WTC11 (cell line): ENCODE results near the gene USP4. TPM values are rescaled to one million over a fixed set of nuclear protein-coding genes. Genes with fewer than 3 reads are reported as not detected.

Experiments
- ATAC-seq: fragments of 200-7000 bp; cut with Tn5 transposase; 2 replicates; pipeline ENCODE4 v1.10.0; 2021; ENCODE audit warnings: mild to moderate bottlenecking, moderate library complexity
- CTCF ChIA-PET: fragments of 300-600 bp; sonication (Branson Sonifier 250); formaldehyde crosslinking; loops from one replicate; lab custom pipeline; 2021; ENCODE audit warnings: antibody characterized with exemption; lab: Charles Lee
- POLR2A ChIA-PET: fragments of 350-600 bp; sonication (Branson Sonifier 250); formaldehyde crosslinking; loops from one replicate; lab custom pipeline; 2021; ENCODE audit warnings: antibody characterized with exemption; lab: Charles Lee
- DNase-seq: peaks from one replicate; pipeline ENCODE4 v3.0.0; 2021; ENCODE audit warnings: low spot score
- H3K27ac Mint-ChIP-seq: 2 replicates; pipeline ENCODE4 v1.8.0; 2021; ENCODE audit warnings: mixed read lengths
- H3K27me3 Mint-ChIP-seq: 2 replicates; pipeline ENCODE4 v1.8.0; 2021; ENCODE audit warnings: low read depth, mild to moderate bottlenecking, moderate library complexity, mixed read lengths
- H3K36me3 Mint-ChIP-seq: 2 replicates; pipeline ENCODE4 v1.8.0; 2021; ENCODE audit warnings: mixed read lengths
- H3K4me1 Mint-ChIP-seq: 2 replicates; pipeline ENCODE4 v1.8.0; 2022; ENCODE audit warnings: mixed read lengths
- H3K4me3 Mint-ChIP-seq: 2 replicates; pipeline ENCODE4 v1.8.0; 2021; ENCODE audit warnings: mild to moderate bottlenecking, moderate library complexity, mixed read lengths
- H3K9me3 Mint-ChIP-seq: 2 replicates; pipeline ENCODE4 v1.8.0; 2021; ENCODE audit warnings: mixed read lengths
- ATF1 ChIP-seq: sonication (generic); formaldehyde crosslinking; IDR thresholded peaks from 2 replicates; pipeline ENCODE4 v1.8.1; 2023; ENCODE audit warnings: mild to moderate bottlenecking, moderate library complexity, missing genetic modification reagents
- FOXP1 ChIP-seq: sonication (generic); formaldehyde crosslinking; IDR thresholded peaks from 2 replicates; pipeline ENCODE4 v1.8.0; 2022; ENCODE audit warnings: missing genetic modification reagents, mild to moderate bottlenecking, moderate library complexity, borderline replicate concordance
- JAZF1 ChIP-seq: fragments of 250-450 bp; sonication (Bioruptor Pico); IDR thresholded peaks from 2 replicates; pipeline ENCODE4 v1.9.0; 2021; ENCODE audit warnings: moderate library complexity, mild to moderate bottlenecking, inconsistent platforms
- NFE2L1 ChIP-seq: sonication (generic); formaldehyde crosslinking; IDR thresholded peaks from 2 replicates; pipeline ENCODE4 v1.8.1; 2023; ENCODE audit warnings: missing genetic modification reagents
- NR2C2 ChIP-seq: sonication (generic); formaldehyde crosslinking; IDR thresholded peaks from 2 replicates; pipeline ENCODE4 v1.8.0; 2022; ENCODE audit warnings: mild to moderate bottlenecking, missing genetic modification reagents
- PRRX2 ChIP-seq: fragments of 250-450 bp; sonication (Bioruptor Pico); IDR thresholded peaks from 2 replicates; pipeline ENCODE4 v1.8.0; 2021; ENCODE audit warnings: mild to moderate bottlenecking
- SOX15 ChIP-seq: fragments of 250-450 bp; sonication (Bioruptor Pico); IDR thresholded peaks from 2 replicates; pipeline ENCODE4 v1.9.0; 2021; ENCODE audit warnings: mild to moderate bottlenecking
- total RNA-seq: library from RNA; stranded (reverse); gene quantifications from 3 replicates; pipeline ENCODE4 v1.2.3, GENCODE V29; 2021
- TF ChIP-seq, protein P1 (sequence below): fragments of 250-450 bp; sonication (Bioruptor Pico); IDR thresholded peaks from 2 replicates; pipeline ENCODE4 v1.9.0; 2021; ENCODE audit warnings: mild to moderate bottlenecking, borderline replicate concordance
- TF ChIP-seq, protein P2 (sequence below): sonication (generic); formaldehyde crosslinking; IDR thresholded peaks from 2 replicates; pipeline ENCODE4 v1.8.1; 2023; ENCODE audit warnings: mild to moderate bottlenecking, missing genetic modification reagents
- TF ChIP-seq, protein P3 (sequence below): sonication (generic); formaldehyde crosslinking; conservative IDR thresholded peaks from 2 replicates; pipeline ENCODE4 v1.8.1; 2022; ENCODE audit warnings: mild to moderate bottlenecking, missing genetic modification reagents
- TF ChIP-seq, protein P4 (sequence below): sonication (generic); formaldehyde crosslinking; IDR thresholded peaks from 2 replicates; pipeline ENCODE4 v1.8.0; 2023; ENCODE audit warnings: missing genetic modification reagents, mild to moderate bottlenecking, borderline replicate concordance
- TF ChIP-seq, protein P5 (sequence below): sonication (generic); formaldehyde crosslinking; IDR thresholded peaks from 2 replicates; pipeline ENCODE4 v1.8.1; 2023; ENCODE audit warnings: mild to moderate bottlenecking, missing genetic modification reagents
- TF ChIP-seq, protein P6 (sequence below): fragments of 250-450 bp; sonication (Bioruptor Pico); IDR thresholded peaks from 2 replicates; pipeline ENCODE4 v1.9.0; 2021; ENCODE audit warnings: mild to moderate bottlenecking

The USP4 gene
- total RNA-seq, 1 experiment from 2014 or later: 29.1 TPM

DNA sequence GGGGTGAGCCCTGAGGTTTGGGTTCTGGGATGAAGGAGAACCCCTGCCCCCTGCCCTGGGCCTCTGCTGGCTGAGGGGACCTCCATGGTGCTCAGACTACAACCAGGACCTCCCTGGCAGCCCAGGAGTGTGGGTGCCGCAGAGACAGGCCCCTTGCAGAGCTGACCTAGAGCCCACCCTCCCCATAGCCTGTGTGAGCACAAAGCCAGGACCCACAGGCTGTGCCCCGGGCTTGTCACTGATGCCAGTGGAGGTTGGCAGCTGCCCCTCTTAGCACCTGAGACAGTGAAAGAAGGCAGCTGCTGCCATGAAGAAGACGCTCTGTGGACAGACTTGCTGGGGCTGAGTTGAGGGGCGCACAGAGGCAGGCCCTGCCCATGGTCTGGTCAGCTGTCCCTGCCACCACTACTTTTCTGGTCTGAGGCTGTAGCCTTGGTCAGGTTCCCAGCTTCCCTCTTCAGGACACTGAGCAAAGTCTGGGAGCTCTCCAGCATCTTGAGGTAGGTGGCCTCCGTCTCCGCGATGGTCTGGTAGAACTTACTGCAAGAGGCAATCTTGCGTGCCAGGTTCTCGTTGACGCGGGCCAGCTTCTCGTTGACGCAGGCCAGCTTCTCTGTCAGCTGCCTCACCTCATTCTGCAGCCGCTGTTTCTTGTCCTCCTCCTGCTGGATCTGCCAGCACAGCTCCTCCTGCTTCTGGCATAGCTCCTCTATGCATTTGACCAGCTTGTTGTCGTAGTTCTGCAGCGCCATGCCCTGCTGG is 23.0 kb downstream of the USP4 start:
- Mint-ChIP-seq H3K36me3 (peaks cover 14% of the 10 kb centered on the region), H3K27me3 (no peaks in the 10 kb centered on the region), H3K9me3 (no peaks in the 10 kb centered on the region), H3K4me1 (no peaks in the 10 kb centered on the region), H3K27ac (no peak overlapping the region), H3K4me3 (no peak overlapping the region)
- ChIA-PET POLR2A (interaction anchor here (0.7 kb wide), 1 partner anchor 78 kb away, joined by 4 read pairs; no protein-coding TSS in a partner anchor), CTCF (interaction anchor here (1.0 kb wide), 1 partner anchor 355 kb away, joined by 4 read pairs; no protein-coding TSS in a partner anchor)
- ATAC-seq: no peak
- DNase-seq: no peak
- TF ChIP-seq ATF1 (CRISPR knock-in tag) (no peak), NR2C2 (CRISPR knock-in tag) (no peak), FOXP1 (CRISPR knock-in tag) (no peak), NFE2L1 (no peak), PRRX2 (CRISPR knock-in tag) (no peak)
- TF ChIP-seq, protein P1, sequence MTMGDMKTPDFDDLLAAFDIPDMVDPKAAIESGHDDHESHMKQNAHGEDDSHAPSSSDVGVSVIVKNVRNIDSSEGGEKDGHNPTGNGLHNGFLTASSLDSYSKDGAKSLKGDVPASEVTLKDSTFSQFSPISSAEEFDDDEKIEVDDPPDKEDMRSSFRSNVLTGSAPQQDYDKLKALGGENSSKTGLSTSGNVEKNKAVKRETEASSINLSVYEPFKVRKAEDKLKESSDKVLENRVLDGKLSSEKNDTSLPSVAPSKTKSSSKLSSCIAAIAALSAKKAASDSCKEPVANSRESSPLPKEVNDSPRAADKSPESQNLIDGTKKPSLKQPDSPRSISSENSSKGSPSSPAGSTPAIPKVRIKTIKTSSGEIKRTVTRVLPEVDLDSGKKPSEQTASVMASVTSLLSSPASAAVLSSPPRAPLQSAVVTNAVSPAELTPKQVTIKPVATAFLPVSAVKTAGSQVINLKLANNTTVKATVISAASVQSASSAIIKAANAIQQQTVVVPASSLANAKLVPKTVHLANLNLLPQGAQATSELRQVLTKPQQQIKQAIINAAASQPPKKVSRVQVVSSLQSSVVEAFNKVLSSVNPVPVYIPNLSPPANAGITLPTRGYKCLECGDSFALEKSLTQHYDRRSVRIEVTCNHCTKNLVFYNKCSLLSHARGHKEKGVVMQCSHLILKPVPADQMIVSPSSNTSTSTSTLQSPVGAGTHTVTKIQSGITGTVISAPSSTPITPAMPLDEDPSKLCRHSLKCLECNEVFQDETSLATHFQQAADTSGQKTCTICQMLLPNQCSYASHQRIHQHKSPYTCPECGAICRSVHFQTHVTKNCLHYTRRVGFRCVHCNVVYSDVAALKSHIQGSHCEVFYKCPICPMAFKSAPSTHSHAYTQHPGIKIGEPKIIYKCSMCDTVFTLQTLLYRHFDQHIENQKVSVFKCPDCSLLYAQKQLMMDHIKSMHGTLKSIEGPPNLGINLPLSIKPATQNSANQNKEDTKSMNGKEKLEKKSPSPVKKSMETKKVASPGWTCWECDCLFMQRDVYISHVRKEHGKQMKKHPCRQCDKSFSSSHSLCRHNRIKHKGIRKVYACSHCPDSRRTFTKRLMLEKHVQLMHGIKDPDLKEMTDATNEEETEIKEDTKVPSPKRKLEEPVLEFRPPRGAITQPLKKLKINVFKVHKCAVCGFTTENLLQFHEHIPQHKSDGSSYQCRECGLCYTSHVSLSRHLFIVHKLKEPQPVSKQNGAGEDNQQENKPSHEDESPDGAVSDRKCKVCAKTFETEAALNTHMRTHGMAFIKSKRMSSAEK (CRISPR knock-in tag): no peak
- TF ChIP-seq, protein P2, sequence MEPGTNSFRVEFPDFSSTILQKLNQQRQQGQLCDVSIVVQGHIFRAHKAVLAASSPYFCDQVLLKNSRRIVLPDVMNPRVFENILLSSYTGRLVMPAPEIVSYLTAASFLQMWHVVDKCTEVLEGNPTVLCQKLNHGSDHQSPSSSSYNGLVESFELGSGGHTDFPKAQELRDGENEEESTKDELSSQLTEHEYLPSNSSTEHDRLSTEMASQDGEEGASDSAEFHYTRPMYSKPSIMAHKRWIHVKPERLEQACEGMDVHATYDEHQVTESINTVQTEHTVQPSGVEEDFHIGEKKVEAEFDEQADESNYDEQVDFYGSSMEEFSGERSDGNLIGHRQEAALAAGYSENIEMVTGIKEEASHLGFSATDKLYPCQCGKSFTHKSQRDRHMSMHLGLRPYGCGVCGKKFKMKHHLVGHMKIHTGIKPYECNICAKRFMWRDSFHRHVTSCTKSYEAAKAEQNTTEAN: no peak

DNA sequence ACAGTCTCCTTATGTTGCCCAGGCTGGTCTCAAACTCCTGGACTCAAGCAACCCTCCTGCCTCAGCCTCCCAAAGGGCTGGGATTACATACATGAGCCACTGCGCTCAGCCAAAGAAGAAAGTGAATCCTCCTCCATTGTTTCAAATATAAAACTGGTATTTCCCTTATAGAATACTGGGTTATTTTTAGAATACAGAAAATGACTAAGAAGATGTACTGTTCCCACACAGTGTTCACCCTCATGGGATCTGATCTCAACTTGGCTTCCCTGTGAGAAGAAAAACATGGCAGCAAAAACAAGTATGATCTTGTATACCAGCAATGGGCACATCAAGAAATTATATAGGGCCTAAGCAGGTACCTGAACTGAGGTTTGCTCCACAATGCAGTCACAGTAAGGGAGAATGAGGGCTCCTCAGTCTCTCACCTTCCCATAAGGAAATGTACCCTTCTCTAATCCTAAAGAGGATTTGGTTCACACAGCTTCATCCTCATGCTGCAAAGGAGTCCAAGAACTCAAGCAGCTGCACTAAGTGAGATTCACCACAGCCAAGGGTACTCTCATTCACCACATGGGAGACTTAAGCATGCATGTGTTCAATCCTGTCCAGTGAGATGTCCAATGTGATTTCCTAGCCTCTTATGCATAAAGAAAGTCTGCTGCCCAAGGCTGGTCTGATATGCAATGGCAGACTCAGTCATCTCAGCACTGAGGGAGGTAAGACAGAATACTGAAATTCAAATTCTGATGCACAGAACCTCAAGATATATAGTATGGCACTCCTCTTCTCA is 25.8 kb downstream of the USP4 start:
- TF ChIP-seq NFE2L1: no peak
- TF ChIP-seq, protein P3, sequence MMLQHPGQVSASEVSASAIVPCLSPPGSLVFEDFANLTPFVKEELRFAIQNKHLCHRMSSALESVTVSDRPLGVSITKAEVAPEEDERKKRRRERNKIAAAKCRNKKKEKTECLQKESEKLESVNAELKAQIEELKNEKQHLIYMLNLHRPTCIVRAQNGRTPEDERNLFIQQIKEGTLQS: no peak
- TF ChIP-seq, all 79 proteins: peak for 0
- no peak for DNase-seq
- ChIA-PET CTCF (interaction anchor here (0.5 kb wide), 1 partner anchor 12 kb away, joined by 3 read pairs; no protein-coding TSS in a partner anchor), POLR2A (no interaction called here)
- H3K36me3 Mint-ChIP-seq: peaks cover 12% of the 10 kb centered on the region
- peaks cover 2% of the 10 kb centered on the region; the same call in 1 of the 2 replicates for H3K4me1 Mint-ChIP-seq
- H3K27ac Mint-ChIP-seq: no peak overlapping the region
- no peaks in the 10 kb centered on the region for H3K9me3 Mint-ChIP-seq
- H3K27me3 Mint-ChIP-seq: no peaks in the 10 kb centered on the region
- ATAC-seq: no peak
- H3K4me3 Mint-ChIP-seq: no peak overlapping the region

DNA sequence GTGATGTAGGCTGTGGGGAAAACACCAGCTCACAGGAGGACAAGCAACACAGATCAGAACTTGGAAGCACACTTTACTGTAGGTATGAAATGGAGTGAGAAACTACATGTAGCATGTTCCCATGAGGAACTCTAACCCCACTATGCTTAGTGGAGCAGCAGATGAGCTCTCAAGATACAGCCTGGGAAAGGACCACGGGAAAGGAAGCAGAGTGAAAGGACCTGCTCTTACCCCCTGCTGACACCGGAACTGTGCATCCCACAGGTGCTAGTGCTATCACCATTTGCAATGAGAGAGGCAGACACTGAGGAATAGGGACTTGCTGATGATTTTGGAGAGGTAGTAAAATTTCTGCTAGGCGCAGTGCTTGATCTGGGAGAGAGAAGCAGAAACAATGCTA is 28.6 kb downstream of the USP4 start:
- CTCF ChIA-PET: interaction anchor here (0.7 to 0.8 kb wide), 2 partner anchors 29 to 138 kb away, joined by 3 read pairs; partner anchors contain the start of gene USP4
- TF ChIP-seq, protein P4, sequence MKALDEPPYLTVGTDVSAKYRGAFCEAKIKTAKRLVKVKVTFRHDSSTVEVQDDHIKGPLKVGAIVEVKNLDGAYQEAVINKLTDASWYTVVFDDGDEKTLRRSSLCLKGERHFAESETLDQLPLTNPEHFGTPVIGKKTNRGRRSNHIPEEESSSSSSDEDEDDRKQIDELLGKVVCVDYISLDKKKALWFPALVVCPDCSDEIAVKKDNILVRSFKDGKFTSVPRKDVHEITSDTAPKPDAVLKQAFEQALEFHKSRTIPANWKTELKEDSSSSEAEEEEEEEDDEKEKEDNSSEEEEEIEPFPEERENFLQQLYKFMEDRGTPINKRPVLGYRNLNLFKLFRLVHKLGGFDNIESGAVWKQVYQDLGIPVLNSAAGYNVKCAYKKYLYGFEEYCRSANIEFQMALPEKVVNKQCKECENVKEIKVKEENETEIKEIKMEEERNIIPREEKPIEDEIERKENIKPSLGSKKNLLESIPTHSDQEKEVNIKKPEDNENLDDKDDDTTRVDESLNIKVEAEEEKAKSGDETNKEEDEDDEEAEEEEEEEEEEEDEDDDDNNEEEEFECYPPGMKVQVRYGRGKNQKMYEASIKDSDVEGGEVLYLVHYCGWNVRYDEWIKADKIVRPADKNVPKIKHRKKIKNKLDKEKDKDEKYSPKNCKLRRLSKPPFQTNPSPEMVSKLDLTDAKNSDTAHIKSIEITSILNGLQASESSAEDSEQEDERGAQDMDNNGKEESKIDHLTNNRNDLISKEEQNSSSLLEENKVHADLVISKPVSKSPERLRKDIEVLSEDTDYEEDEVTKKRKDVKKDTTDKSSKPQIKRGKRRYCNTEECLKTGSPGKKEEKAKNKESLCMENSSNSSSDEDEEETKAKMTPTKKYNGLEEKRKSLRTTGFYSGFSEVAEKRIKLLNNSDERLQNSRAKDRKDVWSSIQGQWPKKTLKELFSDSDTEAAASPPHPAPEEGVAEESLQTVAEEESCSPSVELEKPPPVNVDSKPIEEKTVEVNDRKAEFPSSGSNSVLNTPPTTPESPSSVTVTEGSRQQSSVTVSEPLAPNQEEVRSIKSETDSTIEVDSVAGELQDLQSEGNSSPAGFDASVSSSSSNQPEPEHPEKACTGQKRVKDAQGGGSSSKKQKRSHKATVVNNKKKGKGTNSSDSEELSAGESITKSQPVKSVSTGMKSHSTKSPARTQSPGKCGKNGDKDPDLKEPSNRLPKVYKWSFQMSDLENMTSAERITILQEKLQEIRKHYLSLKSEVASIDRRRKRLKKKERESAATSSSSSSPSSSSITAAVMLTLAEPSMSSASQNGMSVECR (CRISPR knock-in tag): no peak
- TF ChIP-seq ATF1 (CRISPR knock-in tag) (no peak), SOX15 (no peak), JAZF1 (CRISPR knock-in tag) (no peak)
- TF ChIP-seq, protein P2: no peak
- TF ChIP-seq, protein P5, sequence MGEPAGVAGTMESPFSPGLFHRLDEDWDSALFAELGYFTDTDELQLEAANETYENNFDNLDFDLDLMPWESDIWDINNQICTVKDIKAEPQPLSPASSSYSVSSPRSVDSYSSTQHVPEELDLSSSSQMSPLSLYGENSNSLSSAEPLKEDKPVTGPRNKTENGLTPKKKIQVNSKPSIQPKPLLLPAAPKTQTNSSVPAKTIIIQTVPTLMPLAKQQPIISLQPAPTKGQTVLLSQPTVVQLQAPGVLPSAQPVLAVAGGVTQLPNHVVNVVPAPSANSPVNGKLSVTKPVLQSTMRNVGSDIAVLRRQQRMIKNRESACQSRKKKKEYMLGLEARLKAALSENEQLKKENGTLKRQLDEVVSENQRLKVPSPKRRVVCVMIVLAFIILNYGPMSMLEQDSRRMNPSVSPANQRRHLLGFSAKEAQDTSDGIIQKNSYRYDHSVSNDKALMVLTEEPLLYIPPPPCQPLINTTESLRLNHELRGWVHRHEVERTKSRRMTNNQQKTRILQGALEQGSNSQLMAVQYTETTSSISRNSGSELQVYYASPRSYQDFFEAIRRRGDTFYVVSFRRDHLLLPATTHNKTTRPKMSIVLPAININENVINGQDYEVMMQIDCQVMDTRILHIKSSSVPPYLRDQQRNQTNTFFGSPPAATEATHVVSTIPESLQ (CRISPR knock-in tag): no peak
- TF ChIP-seq, protein P6, sequence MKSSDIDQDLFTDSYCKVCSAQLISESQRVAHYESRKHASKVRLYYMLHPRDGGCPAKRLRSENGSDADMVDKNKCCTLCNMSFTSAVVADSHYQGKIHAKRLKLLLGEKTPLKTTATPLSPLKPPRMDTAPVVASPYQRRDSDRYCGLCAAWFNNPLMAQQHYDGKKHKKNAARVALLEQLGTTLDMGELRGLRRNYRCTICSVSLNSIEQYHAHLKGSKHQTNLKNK (CRISPR knock-in tag): no peak

More for the DNA sequence above, 28.6 kb downstream of the USP4 start:
- POLR2A ChIA-PET: no interaction called here
- no peak for ATAC-seq
- peaks cover 2% of the 10 kb centered on the region; the same call in 1 of the 2 replicates for H3K4me1 Mint-ChIP-seq
- H3K27me3 Mint-ChIP-seq: no peaks in the 10 kb centered on the region
- no peak overlapping the region for H3K4me3 Mint-ChIP-seq
- peaks cover 19% of the 10 kb centered on the region; the same call in 1 of the 2 replicates for H3K36me3 Mint-ChIP-seq
- no peaks in the 10 kb centered on the region for H3K9me3 Mint-ChIP-seq
- 0 out of 2 replicates have a peak overlapping the region, but pooled peaks have one; percentile 36 for H3K27ac Mint-ChIP-seq
- DNase-seq: peak; percentile 17
